Neural cell (in vitro differentiated cells): ENCODE measurements around the gene OR4K15. TPM values are rescaled to one million over a fixed set of nuclear protein-coding genes. Genes with fewer than 3 reads are reported as not detected.

Experiments
- H2AFZ ChIP-seq: fragments of 200-600, 300-800 bp; sonication (generic), shearing (Covaris generic); 2 replicates; pipeline ENCODE4 v1.6.0; 2014; ENCODE audit warnings: low read depth, mild to moderate bottlenecking, antibody characterized with exemption, low read length, moderate library complexity
- H3F3A ChIP-seq: fragments of 200-600 bp; shearing (Covaris generic); 2 replicates; pipeline ENCODE4 v1.6.1; 2016; ENCODE audit warnings: mild to moderate bottlenecking, moderate library complexity, mixed read lengths, antibody characterized with exemption, low read length; ENCODE audit not compliant: insufficient read depth, poor library complexity, severe bottlenecking
- H3K27ac ChIP-seq: fragments of 200-600, 300-800 bp; sonication (generic), shearing (Covaris generic); 2 replicates; pipeline ENCODE4 v1.5.1; 2014; ENCODE audit warnings: mild to moderate bottlenecking, low read length, moderate library complexity
- H3K27me3 ChIP-seq: fragments of 300-800, 200-600 bp; sonication (generic), shearing (Covaris generic); 2 replicates; pipeline ENCODE4 v1.6.0; 2014; ENCODE audit warnings: mild to moderate bottlenecking, low read depth, low read length, moderate library complexity; ENCODE audit not compliant: insufficient read depth
- H3K36me3 ChIP-seq: fragments of 300-800, 200-600 bp; sonication (generic), shearing (Covaris generic); 2 replicates; pipeline ENCODE4 v1.5.1; 2014; ENCODE audit warnings: mild to moderate bottlenecking, antibody characterized with exemption, low read length, moderate library complexity; ENCODE audit not compliant: insufficient read depth
- H3K4me2 ChIP-seq: fragments of 300-800, 200-600 bp; sonication (generic), shearing (Covaris generic); 2 replicates; pipeline ENCODE4 v1.6.0; 2014; ENCODE audit warnings: mild to moderate bottlenecking, low read length
- H3K4me3 ChIP-seq: fragments of 300-800, 200-600 bp; sonication (generic), shearing (Covaris generic); 2 replicates; pipeline ENCODE4 v1.5.1; 2014; ENCODE audit warnings: mild to moderate bottlenecking, low read length, moderate library complexity
- H3K79me2 ChIP-seq: fragments of 200-600 bp; shearing (Covaris generic); replicated peaks from 2 replicates; pipeline ENCODE4 v1.6.0; 2014; ENCODE audit warnings: mild to moderate bottlenecking, low read length, moderate library complexity; ENCODE audit not compliant: insufficient read depth
- H3K9ac ChIP-seq: fragments of 300-800, 200-600 bp; sonication (generic), shearing (Covaris generic); 2 replicates; pipeline ENCODE4 v1.6.1; 2016; ENCODE audit warnings: mild to moderate bottlenecking, low read length, mixed read lengths
- H3K9me2 ChIP-seq: fragments of 200-600 bp; shearing (Covaris generic); 2 replicates; pipeline ENCODE4 v1.6.1; 2016; ENCODE audit warnings: mild to moderate bottlenecking, low read length, mixed read lengths; ENCODE audit not compliant: insufficient read depth
- H3K9me3 ChIP-seq: fragments of 200-600, 300-800 bp; sonication (generic), shearing (Covaris generic); 2 replicates; pipeline ENCODE4 v1.6.1; 2016; ENCODE audit warnings: mild to moderate bottlenecking, mixed run types, low read length, moderate library complexity, mixed read lengths
- H4K20me1 ChIP-seq: fragments of 200-600 bp; shearing (Covaris generic); 2 replicates; pipeline ENCODE4 v1.6.1; 2016; ENCODE audit warnings: mild to moderate bottlenecking, mixed run types; ENCODE audit not compliant: insufficient read depth
- EP300 ChIP-seq: fragments of 450-650 bp; conservative IDR thresholded peaks from 2 replicates; pipeline ENCODE4 v1.6.1; 2014; ENCODE audit warnings: antibody characterized with exemption, mild to moderate bottlenecking, moderate library complexity; ENCODE audit not compliant: poor library complexity, severe bottlenecking
- EZH2 ChIP-seq: fragments of 200-600, 300-800 bp; shearing (Covaris generic), sonication (generic); IDR thresholded peaks from 2 replicates; pipeline ENCODE4 v1.6.1; 2014; ENCODE audit warnings: antibody characterized with exemption, low read length, borderline replicate concordance, mild to moderate bottlenecking; ENCODE audit not compliant: insufficient read depth, poor library complexity, severe bottlenecking
- MXI1 ChIP-seq: fragments of 450-650 bp; conservative IDR thresholded peaks from 2 replicates; pipeline ENCODE4 v1.6.1; 2014; ENCODE audit warnings: antibody characterized with exemption, mild to moderate bottlenecking; ENCODE audit not compliant: poor library complexity, severe bottlenecking
- POLR2AphosphoS5 ChIP-seq: IDR thresholded peaks from 2 replicates; pipeline ENCODE4 v1.6.1; 2012
- RAD21 ChIP-seq: fragments of 450-650 bp; conservative IDR thresholded peaks from 2 replicates; pipeline ENCODE4 v1.6.1; 2014; ENCODE audit warnings: antibody characterized with exemption, mild to moderate bottlenecking, moderate library complexity
- REST ChIP-seq: IDR thresholded peaks from 2 replicates; pipeline ENCODE4 v1.6.1; 2012; ENCODE audit warnings: borderline replicate concordance
- SMC3 ChIP-seq: fragments of 450-650 bp; conservative IDR thresholded peaks from 2 replicates; pipeline ENCODE4 v1.6.1; 2014; ENCODE audit warnings: antibody characterized with exemption, mild to moderate bottlenecking, moderate library complexity; ENCODE audit not compliant: poor library complexity
- TAF1 ChIP-seq: IDR thresholded peaks from 2 replicates; pipeline ENCODE4 v1.6.1; 2012; ENCODE audit warnings: low read depth
- polyA plus RNA-seq: library from polyadenylated mRNA; depleted of rRNA; stranded (reverse); fragments of >200 nt; gene quantifications from 2 replicates; pipeline ENCODE4 v1.2.3, GENCODE V29; 2014
- TF ChIP-seq, protein P1 (sequence below): fragments of 450-650 bp; IDR thresholded peaks from 2 replicates; pipeline ENCODE4 v1.5.1; 2014; ENCODE audit warnings: antibody characterized with exemption, mild to moderate bottlenecking, moderate library complexity; ENCODE audit not compliant: poor library complexity, severe bottlenecking

The OR4K15 gene
- polyA plus RNA-seq, 1 donor from 2014 or later, result not detected

DNA sequence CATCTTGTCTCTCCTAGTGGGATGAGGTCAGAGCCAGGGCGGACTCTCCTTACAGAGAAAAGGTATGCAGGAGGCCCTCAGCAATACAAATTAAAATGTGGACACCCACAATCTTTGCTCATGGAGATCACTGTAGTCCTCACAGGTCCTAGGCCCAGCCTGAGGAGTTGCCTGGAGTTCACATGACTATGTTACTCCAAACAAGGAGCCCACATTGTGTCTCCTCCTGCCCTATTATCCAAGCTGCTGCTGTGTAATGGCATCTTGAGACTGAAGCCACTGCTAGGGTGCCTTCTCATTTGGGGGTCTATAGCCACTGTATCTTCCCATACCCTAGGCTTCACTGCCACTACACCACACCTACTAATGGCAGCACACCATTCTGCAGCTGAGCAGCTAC lies 33.7 kb upstream of the OR4K15 start:
- Histone ChIP-seq H3F3A (no peaks in the 10 kb centered on the region), H2AFZ (no peak overlapping the region), H3K27me3 (no peaks in the 10 kb centered on the region), H4K20me1 (no peaks in the 10 kb centered on the region), H3K9me2 (no peaks in the 10 kb centered on the region), H3K4me2 (no peak overlapping the region), H3K36me3 (no peaks in the 10 kb centered on the region), H3K79me2 (no peaks in the 10 kb centered on the region), H3K4me3 (no peak overlapping the region), H3K27ac (no peak overlapping the region), H3K9me3 (no peaks in the 10 kb centered on the region), H3K9ac (no peak overlapping the region)
- TF ChIP-seq EZH2, result no peak
- no peak for TF ChIP-seq POLR2AphosphoS5
- no peak for TF ChIP-seq REST
- no peak for TF ChIP-seq TAF1
- TF ChIP-seq MXI1, result no peak
- TF ChIP-seq, protein P1, sequence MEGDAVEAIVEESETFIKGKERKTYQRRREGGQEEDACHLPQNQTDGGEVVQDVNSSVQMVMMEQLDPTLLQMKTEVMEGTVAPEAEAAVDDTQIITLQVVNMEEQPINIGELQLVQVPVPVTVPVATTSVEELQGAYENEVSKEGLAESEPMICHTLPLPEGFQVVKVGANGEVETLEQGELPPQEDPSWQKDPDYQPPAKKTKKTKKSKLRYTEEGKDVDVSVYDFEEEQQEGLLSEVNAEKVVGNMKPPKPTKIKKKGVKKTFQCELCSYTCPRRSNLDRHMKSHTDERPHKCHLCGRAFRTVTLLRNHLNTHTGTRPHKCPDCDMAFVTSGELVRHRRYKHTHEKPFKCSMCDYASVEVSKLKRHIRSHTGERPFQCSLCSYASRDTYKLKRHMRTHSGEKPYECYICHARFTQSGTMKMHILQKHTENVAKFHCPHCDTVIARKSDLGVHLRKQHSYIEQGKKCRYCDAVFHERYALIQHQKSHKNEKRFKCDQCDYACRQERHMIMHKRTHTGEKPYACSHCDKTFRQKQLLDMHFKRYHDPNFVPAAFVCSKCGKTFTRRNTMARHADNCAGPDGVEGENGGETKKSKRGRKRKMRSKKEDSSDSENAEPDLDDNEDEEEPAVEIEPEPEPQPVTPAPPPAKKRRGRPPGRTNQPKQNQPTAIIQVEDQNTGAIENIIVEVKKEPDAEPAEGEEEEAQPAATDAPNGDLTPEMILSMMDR, result no peak
- TF ChIP-seq RAD21, result no peak
- TF ChIP-seq EP300, result no peak
- TF ChIP-seq SMC3, result no peak

DNA sequence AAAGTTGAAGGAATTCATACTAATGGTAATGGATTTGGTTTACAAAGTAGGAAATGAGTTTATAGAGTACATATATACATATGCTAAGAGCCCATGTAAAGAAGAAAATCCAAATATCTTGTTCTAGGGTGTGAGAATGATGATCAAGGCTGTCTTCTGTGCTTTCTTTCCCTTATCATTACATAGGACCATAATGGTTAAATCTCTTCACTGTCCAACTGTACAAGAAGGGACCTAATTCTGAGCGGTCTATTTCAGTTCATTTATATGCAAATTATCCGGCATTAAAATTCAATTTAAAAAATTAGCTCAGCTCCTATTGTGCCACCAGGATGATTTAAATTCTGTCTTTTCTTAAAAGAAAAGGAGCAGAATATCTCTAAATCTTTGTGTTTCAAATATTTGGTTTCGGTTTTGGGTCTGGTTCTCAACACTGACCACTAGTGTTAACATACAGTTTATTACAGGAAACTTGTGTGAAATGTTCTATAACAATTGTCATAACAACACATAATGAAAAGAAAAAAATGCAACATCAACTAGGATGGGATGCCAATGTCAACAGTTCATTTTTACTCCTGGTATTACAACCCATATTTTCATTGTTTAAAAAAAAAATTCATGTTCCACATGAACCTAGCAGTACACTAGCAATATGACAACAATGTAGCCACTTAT lies 27.8 kb upstream of the OR4K15 start:
- H3K9me3 ChIP-seq, result peaks cover 3% of the 10 kb centered on the region
- H3K9ac ChIP-seq, result no peak overlapping the region
- H3K36me3 ChIP-seq, result no peaks in the 10 kb centered on the region
- no peak overlapping the region for H3K4me2 ChIP-seq
- no peaks in the 10 kb centered on the region for H3K79me2 ChIP-seq
- H3K27ac ChIP-seq, result no peak overlapping the region
- no peaks in the 10 kb centered on the region for H3K27me3 ChIP-seq
- H4K20me1 ChIP-seq, result no peaks in the 10 kb centered on the region
- H3K4me3 ChIP-seq, result no peak overlapping the region
- TF ChIP-seq MXI1 (no peak), TAF1 (no peak), RAD21 (no peak), SMC3 (no peak)
- TF ChIP-seq, protein P1, result no peak
- no peak overlapping the region for H2AFZ ChIP-seq
- H3K9me2 ChIP-seq, result no peaks in the 10 kb centered on the region
- H3F3A ChIP-seq, result no peaks in the 10 kb centered on the region
